Right atrium auricular region (tissue), 2 donors: ENCODE data around the gene CNRIP1. TPM values are rescaled to one million over a fixed set of nuclear protein-coding genes. Genes with fewer than 3 reads are reported as not detected.
A peak's percentile ranks its signal among the peaks of the same experiment; 100 is the strongest.

ENCODE experiments used
- DNase-seq: peaks from one replicate; pipeline ENCODE4 v3.0.0-alpha.2; 2019; ENCODE audit warnings: low spot score
- H3K27ac ChIP-seq, 2 donors: fragments of 200-600 bp; sonication (generic); 1 replicate in 1 of 2; 2 replicates in 1 of 2; pipeline ENCODE4 v1.5.1; 2016 to 2019
- H3K27me3 ChIP-seq, 2 donors: fragments of 200-600 bp; sonication (generic); one replicate each; pipeline versions ENCODE4 v1.5.1 to v1.6.0; 2017 to 2019
- H3K36me3 ChIP-seq: fragments of 200-600 bp; sonication (generic); one replicate; pipeline ENCODE4 v1.5.1; 2016
- H3K4me1 ChIP-seq, 2 donors: fragments of 200-600 bp; sonication (generic); one replicate each; pipeline versions ENCODE4 v1.5.1 to v1.6.0; 2017 to 2019
- H3K4me3 ChIP-seq, 2 donors: fragments of 200-600 bp; sonication (generic); 1 replicate in 1 of 2; 2 replicates in 1 of 2; pipeline ENCODE4 v1.5.1; 2017 to 2019; ENCODE audit warnings: mild to moderate bottlenecking in 1 of 2, moderate library complexity in 1 of 2
- H3K9me3 ChIP-seq, 2 donors: fragments of 200-600 bp; sonication (generic); one replicate each; pipeline ENCODE4 v1.5.1; 2019
- CTCF ChIP-seq, 2 donors: fragments of 200-600 bp; sonication (generic); IDR thresholded peaks; one replicate each; pipeline ENCODE4 v1.5.1; 2019; ENCODE audit warnings: antibody characterized with exemption in 2 of 2
- total RNA-seq, 2 donors: library from RNA; depleted of rRNA; stranded (reverse); fragments of >200 nt; gene quantifications; one replicate each; pipeline ENCODE4 v1.1.0, GENCODE V29; 2016

CNRIP1 gene
- total RNA-seq: 10 to 100 TPM in 1 of 2 donors, 1 to 10 TPM in 1; 9.9 to 24.9 TPM

- Histone ChIP-seq H3K36me3 (peaks cover 16% of the 10 kb centered on the region), H3K4me1 (peaks cover 0 to 18% of the 10 kb centered on the region in 2 donors), H3K27me3 (no peaks in the 10 kb centered on the region), H3K9me3 (peaks cover 0 to 1% of the 10 kb centered on the region in 2 donors), H3K27ac (peak within 1 kb of the TSS; percentile 89 to 91), H3K4me3 (peak within 1 kb of the TSS; percentile 62 to 78)
- peak; percentile 75 for DNase-seq
- TF ChIP-seq CTCF (IDR thresholded peaks at IDR 0.05): peak in 1 of 2 donors; percentile 23
These were observed at the start of gene CNRIP1 for GRCh38 chr2:68319398-68320117. CNRIP1 (minus strand) TSS chr2:68319949; CDS start chr2:68319400, 549 bp downstream.

GRCh38 chr2:68369337-68369734 lies 49.6 kb upstream of the CNRIP1 start:
- no peak for DNase-seq
- Histone ChIP-seq H3K9me3 (no peaks in the 10 kb centered on the region), H3K27ac (no peak overlapping the region), H3K27me3 (no peaks in the 10 kb centered on the region), H3K4me3 (no peak overlapping the region), H3K4me1 (no peaks in the 10 kb centered on the region), H3K36me3 (no peaks in the 10 kb centered on the region)
- no peak for TF ChIP-seq CTCF (IDR thresholded peaks at IDR 0.05)

- Histone ChIP-seq H3K36me3 (no peaks in the 10 kb centered on the region), H3K4me1 (no peaks in the 10 kb centered on the region), H3K27me3 (no peaks in the 10 kb centered on the region), H3K27ac (no peak overlapping the region), H3K4me3 (no peak overlapping the region), H3K9me3 (no peaks in the 10 kb centered on the region)
- no peak for TF ChIP-seq CTCF (IDR thresholded peaks at IDR 0.05)
- no peak for DNase-seq
These were observed 49.0 kb upstream of the CNRIP1 start for GRCh38 chr2:68368654-68369336.

- H3K27ac ChIP-seq: no peak overlapping the region
- no peaks in the 10 kb centered on the region for H3K9me3 ChIP-seq
- no peaks in the 10 kb centered on the region for H3K27me3 ChIP-seq
- no peaks in the 10 kb centered on the region for H3K36me3 ChIP-seq
- TF ChIP-seq CTCF (IDR thresholded peaks at IDR 0.05): no peak
- no peak for DNase-seq
- no peak overlapping the region for H3K4me3 ChIP-seq
- no peaks in the 10 kb centered on the region for H3K4me1 ChIP-seq
These were observed 48.4 kb upstream of the CNRIP1 start for GRCh38 chr2:68367953-68368653.

GRCh38 chr2:68366083-68366560 lies 46.4 kb upstream of the CNRIP1 start:
- Histone ChIP-seq H3K27me3 (no peaks in the 10 kb centered on the region), H3K36me3 (no peaks in the 10 kb centered on the region), H3K4me1 (peaks cover 0 to 6% of the 10 kb centered on the region in 2 donors), H3K27ac (peak overlapping the region in 1 of 2 donors; percentile 10), H3K4me3 (peak overlapping the region in 1 of 2 donors; percentile 24), H3K9me3 (no peaks in the 10 kb centered on the region)
- TF ChIP-seq CTCF (IDR thresholded peaks at IDR 0.05): no peak
- no peak for DNase-seq
